Activated CD4-positive, alpha-beta T cell treated with anti-CD3 and anti-CD28 coated beads, Interleukin-2, Interleukin-6, amounts not matched to agents 100 ng/mL and 50 ng/mL, durations not matched to agents 16 hours and 8 hours (primary cell): ENCODE data around the gene ZBTB24.
"Not testable (repeated sequence)": the region's sequence is repeated elsewhere in the genome, so short reads cannot be mapped to it uniquely, and the experiment has no call there.

Experiments
- DNase-seq: peaks from one replicate; pipeline ENCODE4 v3.0.0-alpha.2; 2020

ZBTB24 gene

DNA sequence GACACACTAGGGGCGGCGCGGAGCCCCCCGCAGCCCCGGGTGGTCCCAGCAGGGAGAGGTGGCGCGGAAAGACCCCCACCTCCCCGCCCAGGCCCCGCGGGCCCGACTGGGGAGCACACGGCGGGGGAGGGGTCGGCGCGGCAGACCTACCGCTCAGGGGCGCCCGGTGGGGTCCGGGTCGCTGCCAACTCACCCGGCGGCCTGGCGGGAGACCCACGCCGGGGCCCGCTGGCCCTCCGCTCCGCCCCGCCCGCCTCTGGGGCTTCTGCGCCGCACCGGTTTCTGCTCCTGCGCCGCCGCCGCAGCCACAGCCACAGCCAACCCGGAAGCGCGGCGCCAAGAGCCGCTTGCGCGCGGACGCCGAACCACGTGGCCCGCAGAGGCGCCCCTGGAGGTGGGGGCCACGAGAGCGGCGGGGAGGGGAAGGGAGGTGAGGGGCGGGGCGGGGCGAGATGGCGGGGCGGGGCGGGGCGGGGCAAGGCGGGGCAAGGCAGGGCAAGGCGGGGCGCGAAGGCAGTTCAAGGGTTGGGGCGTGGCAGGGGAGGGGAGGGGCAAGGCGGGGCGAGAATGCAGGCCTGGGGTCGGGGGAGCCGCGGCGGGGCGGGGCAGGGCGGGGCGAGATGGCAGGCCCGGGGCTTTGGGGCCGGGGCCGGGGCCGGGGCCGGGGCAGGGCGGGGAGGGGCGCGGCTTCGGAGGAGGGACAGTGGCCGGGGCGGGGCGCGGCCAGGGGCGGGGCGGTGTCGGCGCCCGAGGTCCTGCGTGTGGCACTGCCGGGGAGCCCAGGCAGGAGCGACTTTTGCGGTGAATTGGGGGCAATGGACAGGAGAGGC, at the start of gene ZBTB24:
ZBTB24 (minus strand) TSS at position 315 of the 830 bp plus-strand sequence. CDS start 1,193 bp downstream, outside the sequence.
- peak; percentile 95 for DNase-seq

DNA sequence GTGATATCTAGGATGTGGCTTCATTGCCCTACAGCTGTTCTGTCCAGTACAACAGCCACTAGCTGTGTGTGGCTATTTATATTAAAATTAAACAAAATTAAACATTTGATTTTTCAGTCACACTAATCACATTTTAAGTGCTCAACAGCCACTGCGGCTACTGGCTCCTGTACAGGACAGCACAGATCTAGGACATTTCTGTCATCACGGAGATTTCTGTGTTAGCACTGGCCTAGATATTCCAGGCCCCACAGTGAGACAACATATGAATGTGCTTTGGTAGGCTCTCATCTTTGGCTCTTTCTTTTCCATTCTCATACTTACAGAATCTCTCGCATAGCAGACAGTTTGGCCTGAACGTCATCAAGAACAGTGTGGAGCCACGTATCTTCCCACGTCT, 48.4 kb upstream of the ZBTB24 start:
- DNase-seq: no peak

- DNase-seq: no peak
These were observed 45.0 kb upstream of the ZBTB24 start for GRCh38 chr6:109527989-109528388.

- peak; percentile 66 for DNase-seq
These were observed 44.0 kb upstream of the ZBTB24 start for GRCh38 chr6:109526905-109527628.

DNA sequence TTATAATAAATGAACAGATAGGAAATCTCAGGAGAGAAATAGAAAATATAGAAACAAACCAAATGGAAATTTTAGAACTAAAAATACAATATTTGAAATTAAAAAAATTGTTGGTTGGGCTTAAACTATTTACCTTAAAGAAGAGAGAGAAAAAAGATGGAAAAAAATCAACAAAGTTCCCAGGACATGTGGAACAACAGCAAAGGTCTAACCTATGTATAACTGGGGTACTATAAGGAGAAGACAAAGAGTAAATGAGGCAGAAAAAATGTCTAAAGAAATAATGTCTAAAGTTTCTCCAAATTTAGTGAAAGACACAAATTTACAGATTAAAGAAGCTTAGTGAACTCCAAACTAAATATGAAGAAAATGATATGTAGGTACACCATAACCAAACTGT, 41.1 kb upstream of the ZBTB24 start:
- DNase-seq: no peak

GRCh38 chr6:109523478-109523877, 40.5 kb upstream of the ZBTB24 start:
- DNase-seq: no peak

- no peak for DNase-seq
These were observed 38.1 kb upstream of the ZBTB24 start for GRCh38 chr6:109521080-109521479.

GRCh38 chr6:109519647-109520046, 36.6 kb upstream of the ZBTB24 start:
- not testable (repeated sequence) for DNase-seq

- DNase-seq: no peak
These were observed 33.9 kb upstream of the ZBTB24 start for GRCh38 chr6:109516929-109517328.

DNA sequence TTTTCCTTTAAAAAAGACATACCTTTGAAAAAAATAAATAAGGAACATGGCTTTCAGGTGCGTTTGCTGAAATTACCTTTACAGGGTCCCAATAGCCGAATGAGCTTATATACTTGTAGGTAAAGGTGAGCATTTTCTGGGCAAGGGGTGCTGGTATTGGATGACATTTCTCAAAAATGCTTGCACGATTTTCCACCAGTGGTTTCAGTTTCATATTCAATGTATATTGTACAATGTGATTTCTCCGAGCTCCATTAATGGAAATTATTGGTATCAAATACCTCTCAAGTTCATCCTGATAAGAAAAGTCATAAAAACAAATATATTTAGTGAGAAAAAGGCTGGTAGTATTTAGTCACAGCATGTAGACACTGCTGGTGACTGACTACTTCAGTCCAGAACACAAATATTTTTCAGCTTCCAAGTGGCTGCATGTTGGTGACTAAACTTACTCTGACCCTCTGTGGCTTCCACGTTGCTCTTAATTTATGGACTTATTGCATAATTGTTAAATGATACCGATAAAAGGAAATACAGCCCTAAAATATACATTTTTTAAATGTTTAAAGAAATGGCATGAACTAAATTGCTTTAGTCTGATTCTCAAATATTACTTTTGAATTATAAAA, 32.9 kb upstream of the ZBTB24 start:
- peak; percentile 11 for DNase-seq

- no peak for DNase-seq
These were observed 31.9 kb upstream of the ZBTB24 start for GRCh38 chr6:109514946-109515345.

GRCh38 chr6:109513571-109514071, 30.6 kb upstream of the ZBTB24 start:
- no peak for DNase-seq

GRCh38 chr6:109512271-109512817, 29.3 kb upstream of the ZBTB24 start:
- no peak for DNase-seq

- DNase-seq: no peak
These were observed 28.8 kb upstream of the ZBTB24 start for GRCh38 chr6:109511832-109512231.

DNA sequence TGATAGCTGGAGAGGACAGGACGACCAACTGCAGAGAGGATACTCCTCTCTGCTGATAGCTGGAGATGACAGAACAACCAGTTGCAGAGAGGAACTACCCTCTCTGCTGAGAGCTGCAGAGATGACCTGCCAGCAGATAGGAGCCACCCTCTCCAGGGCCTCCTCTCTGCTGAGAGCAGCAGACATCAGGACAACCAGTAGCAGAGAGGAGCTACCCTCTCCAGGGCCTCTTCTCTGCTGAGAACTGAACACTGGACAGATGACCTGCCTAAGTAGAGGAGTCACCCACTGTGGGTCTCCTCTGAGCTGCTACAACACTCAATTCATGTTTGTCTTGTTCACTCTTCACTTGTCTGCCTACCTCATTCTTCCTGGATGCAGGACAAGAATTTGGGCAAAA, 27.3 kb upstream of the ZBTB24 start:
- no peak for DNase-seq

- no peak for DNase-seq
These were observed 25.3 kb upstream of the ZBTB24 start for GRCh38 chr6:109508166-109508860.

- no peak for DNase-seq
These were observed 24.6 kb upstream of the ZBTB24 start for GRCh38 chr6:109507490-109508072.

DNA sequence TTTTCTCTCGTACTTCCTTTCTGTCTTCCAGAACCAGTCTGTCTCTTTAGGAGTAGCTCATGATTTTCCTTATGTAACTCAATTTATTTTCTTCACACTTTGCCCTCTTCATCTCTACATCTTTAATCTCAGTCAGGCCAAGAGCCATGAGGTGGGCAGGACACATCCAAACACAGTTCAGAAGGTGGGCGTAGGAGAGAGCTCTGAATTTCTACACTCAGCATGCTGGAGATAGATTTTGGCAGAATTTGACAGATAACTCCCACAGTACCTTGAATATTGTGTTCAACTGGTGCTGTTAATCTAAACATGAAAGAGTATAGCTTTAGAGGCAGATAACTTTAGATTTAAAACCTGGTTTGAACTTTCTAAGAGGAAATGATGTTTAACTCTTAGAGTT, 23.8 kb upstream of the ZBTB24 start:
- no peak for DNase-seq

- no peak for DNase-seq
These were observed 23.3 kb upstream of the ZBTB24 start for GRCh38 chr6:109506314-109506713.

DNA sequence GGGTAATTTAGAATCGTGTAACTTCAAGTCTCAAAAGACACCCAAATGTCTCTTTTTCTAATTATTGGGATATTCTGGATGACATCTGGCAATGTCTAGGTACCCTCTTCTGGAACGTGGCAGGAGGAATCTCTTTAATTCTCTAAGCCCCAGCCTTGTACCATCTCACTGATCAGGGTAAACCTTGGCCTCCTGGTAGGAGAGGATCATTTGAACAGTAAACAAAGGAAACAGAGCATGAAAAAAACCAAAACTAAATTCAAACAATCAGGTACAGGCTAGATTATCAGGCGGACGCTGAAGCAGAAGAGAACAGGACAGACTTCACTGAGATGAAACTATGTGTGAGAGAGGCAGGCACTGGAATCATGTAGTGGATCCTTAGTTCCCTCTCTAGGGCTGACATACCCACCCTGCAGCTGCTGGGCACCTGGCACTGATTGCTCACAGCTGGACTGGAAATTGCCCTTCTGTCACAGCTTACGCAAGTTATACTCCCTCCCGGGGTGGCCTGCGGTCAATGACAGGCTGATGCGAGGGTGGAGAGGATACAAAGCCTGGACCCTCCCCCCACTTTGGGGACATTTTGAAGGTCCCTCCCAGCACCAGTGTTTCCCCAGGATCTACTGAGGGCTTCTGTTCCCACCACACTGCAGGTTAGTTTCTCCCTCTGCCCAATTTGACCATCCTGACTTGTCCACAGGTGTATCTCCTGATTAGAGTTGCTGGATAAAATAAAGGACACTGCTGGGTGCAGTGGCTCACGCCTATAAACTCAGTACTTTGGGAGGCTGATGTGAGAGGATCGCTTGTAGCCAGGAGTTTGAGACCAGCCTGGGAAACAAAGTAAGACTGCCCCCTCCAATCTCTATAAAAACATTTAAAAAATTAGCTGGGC, 20.6 kb upstream of the ZBTB24 start:
- no peak for DNase-seq

DNA sequence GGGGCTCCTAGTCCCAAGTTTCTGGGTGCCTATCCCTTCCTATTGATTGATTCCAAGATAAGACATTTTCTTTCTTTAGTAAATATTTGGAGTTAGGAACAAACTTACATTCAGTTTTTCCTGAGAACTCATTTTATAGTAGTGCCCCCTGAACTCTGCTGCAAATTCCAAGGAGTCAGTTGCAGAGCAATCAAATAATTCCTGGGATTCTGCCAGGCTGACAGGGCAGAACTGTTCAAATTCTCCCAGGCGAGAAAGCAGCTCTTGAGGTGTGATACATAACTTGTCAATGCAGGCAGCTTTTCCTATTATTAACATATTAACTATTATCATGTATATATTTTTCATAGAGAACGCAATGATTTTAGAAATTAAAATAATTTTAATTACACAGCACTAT, 15.9 kb upstream of the ZBTB24 start:
- no peak for DNase-seq
